Raji (cell line): Measurements from ENCODE around the gene DLG1.

Experiments used
- POLR2A ChIP-seq: IDR thresholded peaks from 2 replicates; pipeline ENCODE4 v1.6.1; 2011; ENCODE audit warnings: low read depth, low read length, control low read depth; ENCODE audit not compliant: insufficient read depth

Gene DLG1

DNA sequence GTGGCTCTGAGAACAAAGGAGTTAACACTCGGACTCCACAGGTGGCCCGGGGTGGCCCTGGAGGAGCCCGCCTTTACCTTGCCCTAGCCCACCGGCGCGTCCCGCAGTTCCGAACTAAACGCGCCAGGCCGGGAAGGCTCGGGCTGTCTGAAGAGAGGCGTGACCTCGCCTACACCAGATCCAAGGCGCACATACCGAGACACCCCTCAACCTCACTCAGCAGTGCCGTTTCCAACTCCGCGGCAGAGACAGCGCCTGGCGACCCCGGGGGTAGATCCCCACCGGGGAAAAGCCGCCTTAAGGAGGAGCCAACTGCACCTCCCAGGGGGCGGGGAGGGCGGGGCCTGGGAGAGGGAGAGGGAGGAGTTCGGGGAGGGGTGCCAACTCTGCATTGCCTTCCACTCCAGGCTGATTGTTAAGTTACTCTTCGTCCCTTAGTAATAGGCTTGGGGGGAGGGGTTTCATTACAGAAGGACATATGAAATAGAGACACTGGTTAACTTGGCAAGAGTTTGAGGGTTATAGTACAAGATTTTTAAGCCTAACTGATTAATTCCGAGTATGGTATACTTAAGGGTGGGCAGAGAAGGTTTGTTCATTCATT lies at the start of gene DLG1:
Gene DLG1, minus strand, starts transcription at position 272 of the 604 bp plus-strand sequence. CDS start 1,408 bp downstream, outside the sequence.
- TF ChIP-seq POLR2A: peak; percentile 91

GRCh38 chr3:197348014-197348413 lies 49.6 kb upstream of the DLG1 start:
- no peak for TF ChIP-seq POLR2A

DNA sequence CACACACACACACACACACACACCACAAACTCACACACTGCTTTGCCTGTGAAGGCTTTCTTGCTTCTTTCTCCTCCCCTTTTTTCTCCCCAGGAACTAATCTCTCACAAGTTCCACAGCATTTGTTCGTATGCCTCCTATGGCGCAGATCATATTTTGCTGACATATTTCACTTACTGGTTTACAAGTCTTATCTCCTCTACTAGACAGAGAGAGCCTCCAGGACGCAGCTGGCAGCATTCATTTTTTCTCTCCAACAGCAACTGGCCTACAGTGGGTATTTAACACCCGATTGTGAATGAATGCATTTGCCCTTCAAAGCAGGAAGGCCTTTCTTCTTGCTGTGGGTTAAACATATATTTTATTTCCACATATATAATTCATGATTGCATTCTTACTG lies 47.0 kb upstream of the DLG1 start:
- TF ChIP-seq POLR2A: no peak

GRCh38 chr3:197344582-197345318 lies 46.3 kb upstream of the DLG1 start:
- no peak for TF ChIP-seq POLR2A

- TF ChIP-seq POLR2A: no peak
These were observed 45.4 kb upstream of the DLG1 start for GRCh38 chr3:197343656-197344408.

GRCh38 chr3:197343111-197343510 lies 44.7 kb upstream of the DLG1 start:
- TF ChIP-seq POLR2A: no peak

- TF ChIP-seq POLR2A: no peak
These were observed 42.1 kb upstream of the DLG1 start for GRCh38 chr3:197340521-197340871.

DNA sequence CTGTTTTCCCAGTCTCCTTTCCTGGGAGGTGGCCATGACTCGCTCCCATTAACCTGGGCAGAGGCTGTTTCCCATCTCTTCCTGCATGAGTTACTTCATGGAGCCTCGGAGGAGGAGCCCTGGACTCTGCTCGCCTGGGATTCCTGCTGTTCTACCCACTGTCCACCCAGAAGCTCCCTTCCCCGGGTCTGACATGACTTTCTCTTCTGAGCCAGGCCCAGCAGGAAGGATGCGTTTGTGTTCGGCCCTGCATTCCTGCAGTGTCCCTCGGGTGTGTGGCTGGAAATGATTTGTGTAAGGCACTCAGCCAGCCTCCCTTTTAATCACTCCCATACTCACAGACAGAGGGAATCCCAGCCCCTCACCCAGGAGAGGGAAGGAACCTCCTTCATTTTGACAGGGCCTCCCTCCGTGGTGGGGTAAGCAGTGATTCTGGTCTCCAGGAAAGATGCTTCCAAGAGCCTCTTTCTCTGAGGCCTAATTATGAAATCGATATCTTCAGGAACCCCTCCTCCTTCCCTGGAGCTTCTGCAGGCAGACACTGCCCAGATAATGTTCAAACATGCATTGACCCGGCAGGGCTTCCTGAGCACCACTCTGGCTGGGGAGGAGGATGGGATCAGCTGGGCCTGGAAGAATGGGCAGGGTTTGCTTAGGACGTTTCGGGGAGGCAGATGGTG lies 41.6 kb upstream of the DLG1 start:
- no peak for TF ChIP-seq POLR2A

DNA sequence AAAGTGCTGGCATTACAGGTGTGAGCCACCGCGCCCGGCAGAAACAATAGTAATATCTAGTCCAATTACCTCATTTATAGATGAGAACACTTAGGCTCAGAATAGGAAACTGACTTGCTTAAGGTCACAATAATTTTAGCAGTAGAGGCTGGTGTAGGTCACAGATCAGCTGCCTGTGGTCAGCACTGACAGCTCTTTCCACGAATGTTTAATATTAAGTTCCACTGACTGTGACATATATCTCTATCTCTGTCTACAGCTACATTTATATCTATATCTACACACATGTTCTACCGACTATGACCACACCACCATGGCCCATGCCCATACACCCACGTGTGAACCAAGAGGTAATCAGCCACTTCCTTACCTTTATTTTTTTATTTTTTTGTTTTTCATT lies 40.2 kb upstream of the DLG1 start:
- TF ChIP-seq POLR2A: no peak

GRCh38 chr3:197337656-197338055 lies 39.2 kb upstream of the DLG1 start:
- TF ChIP-seq POLR2A: no peak

DNA sequence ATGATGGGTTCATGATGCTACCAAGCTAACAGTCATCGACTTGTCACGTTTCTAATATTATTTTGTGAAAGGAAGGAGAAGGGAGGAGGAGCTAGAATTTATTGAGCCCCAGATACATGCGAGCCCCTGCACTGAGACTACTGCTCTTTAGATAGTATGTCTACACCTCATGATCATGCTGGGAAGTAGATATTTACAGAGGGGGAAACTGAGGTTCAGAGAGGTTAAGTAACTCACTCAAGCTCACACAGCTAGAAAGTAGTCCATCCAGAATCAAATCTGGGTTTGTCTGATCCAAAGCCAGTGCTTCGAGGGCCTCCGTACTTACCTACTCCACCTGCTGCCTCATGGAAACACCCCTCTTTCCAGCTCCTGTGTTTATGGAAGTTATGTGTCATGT lies 38.8 kb upstream of the DLG1 start:
- TF ChIP-seq POLR2A: no peak

DNA sequence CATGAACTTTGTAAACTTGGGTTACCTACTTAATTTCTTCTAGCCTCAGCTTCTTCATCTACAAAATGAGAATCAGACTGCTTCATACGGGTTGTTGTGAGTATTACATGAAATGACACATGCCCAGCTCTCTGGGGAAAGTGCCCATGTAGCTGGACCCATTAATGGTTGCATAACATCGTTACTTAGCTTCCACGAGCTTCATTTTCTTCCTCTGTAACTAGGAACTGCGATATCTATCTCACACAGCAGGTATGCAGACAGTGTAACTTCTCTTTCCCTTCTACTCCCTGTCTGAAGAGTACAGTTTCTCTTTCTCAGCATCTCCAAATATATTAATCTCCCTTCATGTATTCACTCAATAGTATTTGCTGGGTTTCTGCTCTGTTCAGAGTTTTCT lies 37.9 kb upstream of the DLG1 start:
- no peak for TF ChIP-seq POLR2A

GRCh38 chr3:197335428-197336132 lies 37.2 kb upstream of the DLG1 start:
- no peak for TF ChIP-seq POLR2A

DNA sequence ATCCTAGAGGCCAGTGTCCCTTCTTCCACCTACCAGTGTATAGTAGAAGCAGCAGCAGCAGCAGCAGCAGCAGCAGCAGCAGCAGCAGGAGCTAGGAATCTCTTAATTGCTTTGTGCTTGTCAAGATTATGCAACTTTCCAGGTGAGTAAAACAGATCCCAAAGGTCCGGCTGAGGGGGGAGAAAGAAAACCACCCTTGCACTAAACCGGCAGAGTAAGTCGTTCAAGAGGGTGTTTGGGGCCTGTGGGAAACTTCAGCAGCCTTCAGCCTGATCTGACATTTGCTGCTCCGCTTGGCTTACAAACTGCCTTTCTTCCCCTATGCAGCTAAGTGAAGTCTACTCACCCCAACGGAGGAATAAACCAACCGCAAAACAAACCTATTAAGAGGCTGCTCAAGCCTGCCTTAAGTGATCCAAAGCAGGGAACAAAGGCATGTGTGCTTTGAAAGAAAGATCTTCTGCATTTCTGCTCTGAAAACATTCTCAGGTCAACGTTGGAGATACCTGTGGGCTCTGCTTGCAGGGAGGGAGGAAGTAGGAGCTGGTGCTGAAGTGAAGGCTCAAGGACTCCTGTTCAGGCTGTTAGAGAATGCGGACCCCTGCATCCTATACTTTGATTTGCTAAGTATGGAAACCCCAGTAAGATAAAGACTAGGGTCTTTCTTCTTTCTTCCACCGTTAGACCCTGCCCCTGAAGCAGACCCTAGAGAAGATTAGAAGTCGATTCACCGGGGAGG lies 35.7 kb upstream of the DLG1 start:
- no peak for TF ChIP-seq POLR2A
